NCI-H2196 treated with DMSO at 0.1 percent for 48 hours (cell line): Measurements from ENCODE around the gene OLFML1.

Source experiments
- DNase-seq: peaks from one replicate; lab custom pipeline; 2025; ENCODE audit not compliant: unreplicated experiment; lab: John Stamatoyannopoulos, UW

OLFML1 gene

DNA sequence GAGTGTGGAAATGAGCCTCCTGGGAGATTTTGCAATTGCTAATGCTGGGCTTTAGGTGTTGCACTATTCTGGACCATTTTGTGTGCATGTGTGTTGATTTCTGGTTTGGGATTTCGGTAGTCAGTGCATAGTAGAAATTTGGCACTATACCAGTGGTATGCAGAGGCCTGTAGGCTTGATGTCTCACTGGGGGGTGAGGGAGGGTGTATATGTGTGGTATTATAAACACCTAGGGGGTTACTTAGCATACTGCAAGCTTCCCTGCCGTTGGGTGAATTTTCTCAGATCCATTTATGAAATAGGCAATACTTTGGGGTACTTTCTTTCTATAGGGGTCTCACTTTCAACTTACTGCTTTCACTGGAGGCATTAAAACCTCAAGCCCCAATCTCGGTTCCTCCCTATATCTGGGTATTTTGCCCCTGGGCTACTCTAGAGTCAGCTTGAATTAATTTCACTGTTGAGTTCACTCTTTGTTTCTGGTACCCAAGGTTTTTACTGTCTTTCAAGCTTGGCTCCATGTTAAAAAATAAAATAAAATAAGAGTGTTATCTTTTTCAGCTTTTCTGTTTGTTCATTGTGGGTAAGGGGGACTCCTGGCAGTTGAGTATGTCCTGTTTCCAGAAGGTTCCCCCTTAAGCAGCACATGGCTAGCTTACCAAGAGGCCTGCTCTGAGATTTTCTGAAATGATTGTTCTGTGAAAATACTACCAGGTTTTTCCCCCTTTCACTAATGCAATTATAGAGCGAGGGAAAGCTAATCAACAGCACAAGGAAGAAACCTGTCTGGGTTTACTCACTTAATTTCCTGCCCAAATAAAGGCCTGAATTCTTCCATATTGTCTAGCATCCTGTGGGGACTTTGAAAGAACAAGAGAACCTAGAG, 74.3 kb downstream of the OLFML1 start:
- no peak for DNase-seq
